T-cell (primary cell): ENCODE measurements around the gene ERICH2. TPM values are rescaled to one million over a fixed set of nuclear protein-coding genes. Genes with fewer than 3 reads are reported as not detected.
"Not testable (repeated sequence)": the region's sequence is repeated elsewhere in the genome, so short reads cannot be mapped to it uniquely, and the experiment has no call there.

Experiments
- ATAC-seq, 4 experiments: fragments of 200-7000 bp in 3 of 4; fragments of 150-1000 bp in 1 of 4; cut with Tn5 transposase; replicated peaks in 1 of 4; 1 replicate in 3 of 4; 2 replicates in 1 of 4; pipeline ENCODE4 v1.10.0; 2021; ENCODE audit warnings: moderate library complexity in 3 of 4, mild to moderate bottlenecking in 2 of 4, moderate number of reproducible peaks in 1 of 4
- CTCF ChIA-PET, 2 donors: fragments of 300-600 bp; sonication (Branson Sonifier 250); formaldehyde crosslinking; loops; one replicate each; lab custom pipeline; 2022; ENCODE audit warnings: antibody characterized with exemption in 2 of 2; lab: Charles Lee
- POLR2A ChIA-PET, 2 donors: fragments of 300-600 bp; sonication (Branson Sonifier 250); formaldehyde crosslinking; loops; one replicate each; lab custom pipeline; 2022; ENCODE audit warnings: antibody characterized with exemption in 2 of 2; lab: Charles Lee
- DNase-seq, 35 experiments: peaks; one replicate each; pipeline versions ENCODE4 v3.0.0 to v3.0.0-alpha.2; 2013 to 2023
- H3K27ac ChIP-seq: one replicate; pipeline ENCODE4 v1.5.1; 2013; ENCODE audit warnings: low read length
- H3K27me3 ChIP-seq, 2 experiments: replicated peaks in 1 of 2; 1 replicate in 1 of 2; 2 replicates in 1 of 2; pipeline versions ENCODE4 v1.6.1 to v1.7.0; 2013; ENCODE audit warnings: low read length in 1 of 2, mixed read lengths in 1 of 2; ENCODE audit not compliant: control insufficient read depth in 2 of 2, insufficient read depth in 2 of 2; ENCODE audit errors: extremely low read depth in 1 of 2
- H3K36me3 ChIP-seq, 2 donors: 1 replicate in 1 of 2; 2 replicates in 1 of 2; pipeline versions ENCODE4 v1.6.1 to v1.7.0; 2013; ENCODE audit warnings: low read length in 1 of 2; ENCODE audit not compliant: control insufficient read depth in 2 of 2, insufficient read depth in 1 of 2; ENCODE audit errors: extremely low read depth in 1 of 2
- H3K4me1 ChIP-seq, 2 experiments: 1 replicate in 1 of 2; 2 replicates in 1 of 2; pipeline versions ENCODE4 v1.6.1 to v1.7.0; 2013; ENCODE audit warnings: low read length in 2 of 2, mixed read lengths in 1 of 2; ENCODE audit not compliant: insufficient read depth in 2 of 2, control insufficient read depth in 1 of 2; ENCODE audit errors: extremely low read depth in 1 of 2
- H3K4me3 ChIP-seq, 2 donors: 1 replicate in 1 of 2; 2 replicates in 1 of 2; pipeline versions ENCODE4 v1.5.1 to v1.7.0; 2013; ENCODE audit warnings: mild to moderate bottlenecking in 2 of 2, low read length in 1 of 2, moderate library complexity in 1 of 2; ENCODE audit not compliant: control insufficient read depth in 1 of 2; ENCODE audit errors: extremely low read depth in 1 of 2
- H3K9me3 ChIP-seq: 2 replicates; pipeline ENCODE4 v1.7.0; 2013
- H3K27ac Mint-ChIP-seq, 2 donors: one replicate each; pipeline ENCODE4 v1.8.0; 2020 to 2021; ENCODE audit warnings: mild to moderate bottlenecking in 2 of 2, mixed read lengths in 2 of 2
- H3K27me3 Mint-ChIP-seq, 2 donors: one replicate each; pipeline ENCODE4 v1.8.0; 2021 to 2022; ENCODE audit warnings: mixed read lengths in 2 of 2
- H3K36me3 Mint-ChIP-seq: one replicate; pipeline ENCODE4 v1.8.0; 2021; ENCODE audit warnings: mixed read lengths
- H3K4me1 Mint-ChIP-seq, 3 donors: one replicate each; pipeline ENCODE4 v1.8.0; 2020 to 2022; ENCODE audit warnings: mixed read lengths in 3 of 3, mild to moderate bottlenecking in 1 of 3
- H3K4me3 Mint-ChIP-seq, 3 donors: one replicate each; pipeline ENCODE4 v1.8.0; 2020 to 2022; ENCODE audit warnings: mild to moderate bottlenecking in 3 of 3, mixed read lengths in 3 of 3, moderate library complexity in 3 of 3
- H3K9me3 Mint-ChIP-seq, 3 donors: one replicate each; pipeline ENCODE4 v1.8.0; 2020 to 2022; ENCODE audit warnings: mixed read lengths in 3 of 3
- WGBS: methylation state at CpG from one replicate; pipeline ENCODE4 v1.1.5; 2013; ENCODE audit warnings: missing lambda C conversion rate; ENCODE audit not compliant: insufficient coverage; 5-methylcytosine and 5-hydroxymethylcytosine counted together
- total RNA-seq, 35 experiments: library from RNA in 6 of 35; stranded (reverse) in 6 of 35; fragments of 120-200 nt in 1 of 35; gene quantifications; one replicate each; pipeline versions ENCODE4 v1.2.1 to v1.2.4 and lab custom pipeline; 2013 to 2026

Gene ERICH2
- total RNA-seq, result not detected
- total RNA-seq (2013), result 0.22 TPM
- 0 to 0.16 (median 0) reads per million in 29 experiments for total RNA-seq (lab: John Stamatoyannopoulos, UW)

GRCh38 chr2:170770008-170770605 is at the start of gene ERICH2:
ERICH2 (plus strand) TSS chr2:170770378; CDS start chr2:170770682, 304 bp downstream.
- Mint-ChIP-seq H3K4me1 (peaks cover 14 to 20% (median 19%) of the 10 kb centered on the region in 3 donors), H3K4me3 (peak within 1 kb of the TSS; percentile 79 to 87 (median 80)), H3K36me3 (no peaks in the 10 kb centered on the region), H3K27ac (peak within 1 kb of the TSS in 1 of 2 donors; percentile 66), H3K9me3 (no peaks in the 10 kb centered on the region), H3K27me3 (peaks cover 0 to 13% of the 10 kb centered on the region in 2 donors)
- Histone ChIP-seq H3K9me3 (no peaks in the 10 kb centered on the region), H3K4me3 (peak within 1 kb of the TSS; percentile 65 to 79), H3K36me3 (no peaks in the 10 kb centered on the region), H3K4me1 (peaks cover 10 to 13% of the 10 kb centered on the region in 2 experiments), H3K27ac (no peak within 1 kb of the TSS), H3K27me3 (peaks cover 0 to 14% of the 10 kb centered on the region in 2 experiments)
- 0% methylated on average over 7 of the region's 13 CpGs for WGBS
- POLR2A ChIA-PET, result no interaction called here
- ATAC-seq (peak; percentile 42 to 55 (median 50)), DNase-seq (peak in 25 of 35 experiments; percentile 0 to 54 (median 17))
- CTCF ChIA-PET, result no interaction called here

- H3K4me1 ChIP-seq, result peaks cover 8 to 9% of the 10 kb centered on the region in 2 experiments
- WGBS, result no CpG with 5 or more reads among the region's 3 CpGs
- H3K27me3 Mint-ChIP-seq, result peaks cover 66 to 72% of the 10 kb centered on the region in 2 donors
- peaks cover 11 to 12% (median 11%) of the 10 kb centered on the region in 3 donors for H3K4me1 Mint-ChIP-seq
- H3K36me3 Mint-ChIP-seq, result no peaks in the 10 kb centered on the region
- no peak overlapping the region for H3K27ac Mint-ChIP-seq
- no peaks in the 10 kb centered on the region for H3K9me3 ChIP-seq
- POLR2A ChIA-PET, result no interaction called here
- ATAC-seq, result no peak
- CTCF ChIA-PET, result no interaction called here
- H3K27ac ChIP-seq, result no peak overlapping the region
- no peak for DNase-seq
- no peak overlapping the region for H3K4me3 Mint-ChIP-seq
- H3K36me3 ChIP-seq, result no peaks in the 10 kb centered on the region
- peaks cover 10 to 37% of the 10 kb centered on the region in 2 experiments for H3K27me3 ChIP-seq
- H3K9me3 Mint-ChIP-seq, result no peaks in the 10 kb centered on the region
- H3K4me3 ChIP-seq, result no peak overlapping the region
These were observed 48.5 kb upstream of the ERICH2 start for GRCh38 chr2:170721678-170722077.

- CTCF ChIA-PET, result no interaction called here
- no peak for ATAC-seq
These were observed 47.9 kb upstream of the ERICH2 start for GRCh38 chr2:170722301-170722700.

GRCh38 chr2:170723446-170723958 is 46.7 kb upstream of the ERICH2 start:
- H3K27me3 Mint-ChIP-seq, result peaks cover 62 to 64% of the 10 kb centered on the region in 2 donors
- H3K36me3 Mint-ChIP-seq, result no peaks in the 10 kb centered on the region
- no CpG with 5 or more reads among the region's 2 CpGs for WGBS
- DNase-seq, result no peak
- Histone ChIP-seq H3K27me3 (peaks cover 5 to 21% of the 10 kb centered on the region in 2 experiments), H3K4me3 (no peak overlapping the region), H3K4me1 (no peaks in the 10 kb centered on the region), H3K36me3 (no peaks in the 10 kb centered on the region), H3K9me3 (peaks cover 2% of the 10 kb centered on the region), H3K27ac (no peak overlapping the region)
- ChIA-PET CTCF (no interaction called here), POLR2A (no interaction called here)
- ATAC-seq, result no peak
- no peaks in the 10 kb centered on the region for H3K4me1 Mint-ChIP-seq
- no peak overlapping the region for H3K27ac Mint-ChIP-seq
- no peaks in the 10 kb centered on the region for H3K9me3 Mint-ChIP-seq
- no peak overlapping the region for H3K4me3 Mint-ChIP-seq

More at GRCh38 chr2:170722301-170722700, 47.9 kb upstream of the ERICH2 start:
- Mint-ChIP-seq H3K27me3 (peaks cover 65 to 68% of the 10 kb centered on the region in 2 donors), H3K9me3 (no peaks in the 10 kb centered on the region), H3K4me1 (peaks cover 7 to 8% (median 7%) of the 10 kb centered on the region in 3 donors), H3K27ac (no peak overlapping the region), H3K36me3 (no peaks in the 10 kb centered on the region), H3K4me3 (no peak overlapping the region)
- no peak for DNase-seq
- peaks cover 3% of the 10 kb centered on the region in 2 experiments for H3K4me1 ChIP-seq
- no peaks in the 10 kb centered on the region for H3K9me3 ChIP-seq
- H3K27me3 ChIP-seq, result peaks cover 10 to 32% of the 10 kb centered on the region in 2 experiments
- no peak overlapping the region for H3K27ac ChIP-seq
- H3K4me3 ChIP-seq, result no peak overlapping the region
- no peaks in the 10 kb centered on the region for H3K36me3 ChIP-seq
- POLR2A ChIA-PET, result interaction anchor here in 1 of 2 donors (0.5 kb wide), 1 partner anchor 32 kb away, joined by 9 read pairs; no protein-coding TSS in a partner anchor

GRCh38 chr2:170733798-170734600 is 36.2 kb upstream of the ERICH2 start:
- H3K4me1 ChIP-seq, result no peaks in the 10 kb centered on the region
- Mint-ChIP-seq H3K4me1 (no peaks in the 10 kb centered on the region), H3K4me3 (no peak overlapping the region), H3K36me3 (no peaks in the 10 kb centered on the region), H3K27me3 (peaks cover 26 to 30% of the 10 kb centered on the region in 2 donors), H3K27ac (no peak overlapping the region), H3K9me3 (peaks cover 0 to 11% (median 0%) of the 10 kb centered on the region in 3 donors)
- peaks cover 3 to 18% of the 10 kb centered on the region in 2 experiments for H3K27me3 ChIP-seq
- ChIA-PET CTCF (no interaction called here), POLR2A (no interaction called here)
- H3K9me3 ChIP-seq, result no peaks in the 10 kb centered on the region
- H3K27ac ChIP-seq, result no peak overlapping the region
- ATAC-seq, result no peak
- H3K4me3 ChIP-seq, result no peak overlapping the region
- no peaks in the 10 kb centered on the region for H3K36me3 ChIP-seq
- WGBS, result no CpG with 5 or more reads among the region's 1 CpG
- DNase-seq, result no peak

GRCh38 chr2:170734601-170735000 is 35.6 kb upstream of the ERICH2 start:
- H3K4me1 ChIP-seq, POLR2A ChIA-PET, H3K36me3 Mint-ChIP-seq, ATAC-seq, H3K4me3 Mint-ChIP-seq, H3K27ac Mint-ChIP-seq, DNase-seq, H3K4me1 Mint-ChIP-seq, H3K4me3 ChIP-seq, H3K36me3 ChIP-seq, H3K27ac ChIP-seq, H3K9me3 ChIP-seq: not testable (repeated sequence)
- no CpG with 5 or more reads among the region's 2 CpGs for WGBS
- CTCF ChIA-PET, result interaction anchor here in 1 of 2 donors (0.6 kb wide), 1 partner anchor 269 kb away, joined by 3 read pairs; no protein-coding TSS in a partner anchor
- Mint-ChIP-seq H3K27me3 (peaks cover 25% of the 10 kb centered on the region in 2 donors), H3K9me3 (peaks cover 0 to 11% (median 0%) of the 10 kb centered on the region in 3 donors)
- H3K27me3 ChIP-seq, result peaks cover 0 to 18% of the 10 kb centered on the region in 2 experiments
